Smooth muscle cell (in vitro differentiated cells): Measurements from ENCODE around the gene SLC39A8. TPM values are rescaled to one million over a fixed set of nuclear protein-coding genes. Genes with fewer than 3 reads are reported as not detected.
"Not testable (repeated sequence)": the region's sequence is repeated elsewhere in the genome, so short reads cannot be mapped to it uniquely, and the experiment has no call there.

Source experiments
- DNase-seq: peaks from one replicate; lab custom pipeline; 2025; ENCODE audit not compliant: unreplicated experiment; lab: John Stamatoyannopoulos, UW
- H2AFZ ChIP-seq: fragments of 200-600 bp; sonication (generic); 2 replicates; pipeline ENCODE4 v1.6.0; 2016; ENCODE audit warnings: antibody characterized with exemption, low read depth, mild to moderate bottlenecking
- H3F3A ChIP-seq: fragments of 200-600 bp; sonication (generic); 2 replicates; pipeline ENCODE4 v1.6.0; 2017; ENCODE audit warnings: antibody characterized with exemption, low read depth
- H3K27ac ChIP-seq: fragments of 200-600 bp; sonication (generic); 2 replicates; pipeline ENCODE4 v1.5.1; 2016; ENCODE audit warnings: low read depth, mild to moderate bottlenecking
- H3K27me3 ChIP-seq: fragments of 200-600 bp; sonication (generic); 2 replicates; pipeline ENCODE4 v1.6.1; 2016; ENCODE audit warnings: low read depth, mild to moderate bottlenecking
- H3K36me3 ChIP-seq: fragments of 200-600 bp; sonication (generic); 2 replicates; pipeline ENCODE4 v1.5.1; 2016; ENCODE audit warnings: low read depth
- H3K4me1 ChIP-seq: fragments of 200-600 bp; sonication (generic); 2 replicates; pipeline ENCODE4 v1.5.1; 2016; ENCODE audit warnings: low read depth
- H3K4me2 ChIP-seq: fragments of 200-600 bp; sonication (generic); 2 replicates; pipeline ENCODE4 v1.6.0; 2016; ENCODE audit warnings: mild to moderate bottlenecking
- H3K4me3 ChIP-seq: fragments of 200-600 bp; sonication (generic); 2 replicates; pipeline ENCODE4 v1.5.1; 2016; ENCODE audit warnings: mild to moderate bottlenecking
- H3K79me2 ChIP-seq: fragments of 200-600 bp; sonication (generic); 2 replicates; pipeline ENCODE4 v1.6.0; 2016; ENCODE audit warnings: low read depth, mild to moderate bottlenecking
- H3K9ac ChIP-seq: fragments of 200-600 bp; sonication (generic); 2 replicates; pipeline ENCODE4 v1.6.0; 2016; ENCODE audit warnings: low read depth
- H3K9me3 ChIP-seq: fragments of 200-600 bp; sonication (generic); replicated peaks from 2 replicates; pipeline ENCODE4 v1.5.1; 2016; ENCODE audit warnings: low read depth
- H4K20me1 ChIP-seq: fragments of 200-600 bp; sonication (generic); 2 replicates; pipeline ENCODE4 v1.6.0; 2016; ENCODE audit warnings: low read depth
- WGBS: methylation state at CpG from one replicate; pipeline ENCODE4 v1.1.7; 2016; ENCODE audit warnings: low lambda C conversion rate; 5-methylcytosine and 5-hydroxymethylcytosine counted together
- polyA plus RNA-seq: library from polyadenylated mRNA; unstranded; fragments of >200 nt; fragmentation: Nextera tagmentation; extraction: Ambion mirVana; gene quantifications from 2 replicates; pipeline ENCODE4 v1.2.1, GENCODE V29; 2016
- total RNA-seq: library from RNA; depleted of rRNA; stranded (reverse); fragments of >200 nt; gene quantifications from 2 replicates; pipeline ENCODE4 v1.2.3, GENCODE V29; 2014
- TF ChIP-seq, protein P1 (sequence below): fragments of 200-600 bp; sonication (generic); IDR thresholded peaks from 2 replicates; pipeline ENCODE4 v1.5.1; 2017; ENCODE audit warnings: borderline replicate concordance, mild to moderate bottlenecking, antibody characterized with exemption; ENCODE audit not compliant: insufficient read depth, poor library complexity, severe bottlenecking

SLC39A8 gene
- total and polyA plus RNA-seq, 2 experiments from 2014 or later, result 3.7 to 16.1 TPM

DNA sequence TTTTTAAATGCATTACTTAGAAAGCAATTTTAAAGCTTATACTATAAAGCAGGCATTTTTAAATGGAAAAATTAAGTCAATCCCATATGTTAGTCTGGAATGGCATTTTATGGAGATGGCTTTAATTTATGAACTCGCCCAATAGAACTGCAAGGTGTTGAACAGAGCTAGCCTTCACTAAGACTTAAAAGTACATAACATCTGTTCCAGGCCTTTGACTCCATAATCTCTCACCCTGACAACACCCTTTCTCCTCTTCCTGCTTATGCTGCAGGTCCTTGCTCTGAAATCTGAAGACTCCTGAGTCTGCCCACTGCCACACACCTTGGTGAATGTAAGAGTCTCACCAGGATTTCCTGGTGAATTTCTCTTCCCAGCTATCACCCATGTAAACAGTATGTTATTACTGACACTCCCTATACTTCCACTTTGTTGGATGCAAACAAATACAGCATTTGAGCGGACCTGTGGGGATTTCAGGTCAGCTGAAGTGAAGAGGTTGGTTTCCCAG is 17.7 kb upstream of the SLC39A8 start:
- no peak overlapping the region for H2AFZ ChIP-seq
- no peaks in the 10 kb centered on the region for H3K9me3 ChIP-seq
- H3K27me3 ChIP-seq, result no peaks in the 10 kb centered on the region
- H4K20me1 ChIP-seq, result no peaks in the 10 kb centered on the region
- TF ChIP-seq, protein P1, sequence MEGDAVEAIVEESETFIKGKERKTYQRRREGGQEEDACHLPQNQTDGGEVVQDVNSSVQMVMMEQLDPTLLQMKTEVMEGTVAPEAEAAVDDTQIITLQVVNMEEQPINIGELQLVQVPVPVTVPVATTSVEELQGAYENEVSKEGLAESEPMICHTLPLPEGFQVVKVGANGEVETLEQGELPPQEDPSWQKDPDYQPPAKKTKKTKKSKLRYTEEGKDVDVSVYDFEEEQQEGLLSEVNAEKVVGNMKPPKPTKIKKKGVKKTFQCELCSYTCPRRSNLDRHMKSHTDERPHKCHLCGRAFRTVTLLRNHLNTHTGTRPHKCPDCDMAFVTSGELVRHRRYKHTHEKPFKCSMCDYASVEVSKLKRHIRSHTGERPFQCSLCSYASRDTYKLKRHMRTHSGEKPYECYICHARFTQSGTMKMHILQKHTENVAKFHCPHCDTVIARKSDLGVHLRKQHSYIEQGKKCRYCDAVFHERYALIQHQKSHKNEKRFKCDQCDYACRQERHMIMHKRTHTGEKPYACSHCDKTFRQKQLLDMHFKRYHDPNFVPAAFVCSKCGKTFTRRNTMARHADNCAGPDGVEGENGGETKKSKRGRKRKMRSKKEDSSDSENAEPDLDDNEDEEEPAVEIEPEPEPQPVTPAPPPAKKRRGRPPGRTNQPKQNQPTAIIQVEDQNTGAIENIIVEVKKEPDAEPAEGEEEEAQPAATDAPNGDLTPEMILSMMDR, result no peak
- H3K79me2 ChIP-seq, result no peaks in the 10 kb centered on the region
- H3F3A ChIP-seq, result no peaks in the 10 kb centered on the region
- H3K4me2 ChIP-seq, result no peak overlapping the region
- no peak overlapping the region for H3K27ac ChIP-seq
- no peaks in the 10 kb centered on the region for H3K4me1 ChIP-seq
- DNase-seq, result no peak
- WGBS, result 94% methylated on average over 2 of the region's 2 CpGs
- H3K36me3 ChIP-seq, result no peaks in the 10 kb centered on the region
- no peak overlapping the region for H3K4me3 ChIP-seq
- no peak overlapping the region for H3K9ac ChIP-seq

DNA sequence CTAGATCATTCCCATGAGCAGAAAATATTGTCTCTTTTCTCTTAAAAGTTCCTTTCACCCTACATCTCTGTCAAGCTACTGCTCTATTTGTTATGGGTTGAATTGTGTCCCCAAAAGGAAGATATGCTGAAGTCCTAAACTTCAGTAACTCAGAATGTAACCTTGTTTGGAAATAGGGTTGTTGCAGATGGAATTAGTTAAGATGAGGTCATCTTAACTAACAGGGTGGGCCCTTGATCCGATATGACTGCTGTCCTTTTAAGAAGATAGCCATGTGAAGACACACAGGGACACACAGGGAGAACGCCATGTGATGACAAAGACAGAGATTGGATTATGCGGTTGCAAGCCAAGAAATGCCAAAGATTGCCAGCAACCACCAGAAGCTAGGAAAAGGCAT is 12.8 kb upstream of the SLC39A8 start:
- Histone ChIP-seq H3K4me2 (no peak overlapping the region), H3K27ac (no peak overlapping the region), H3K27me3 (no peaks in the 10 kb centered on the region), H3K9me3 (no peaks in the 10 kb centered on the region), H2AFZ (no peak overlapping the region), H3F3A (no peaks in the 10 kb centered on the region), H3K9ac (no peak overlapping the region), H3K4me1 (no peaks in the 10 kb centered on the region), H4K20me1 (no peaks in the 10 kb centered on the region), H3K79me2 (no peaks in the 10 kb centered on the region), H3K36me3 (no peaks in the 10 kb centered on the region), H3K4me3 (no peak overlapping the region)
- WGBS, result 79% methylated on average over 3 of the region's 3 CpGs
- no peak for DNase-seq
- TF ChIP-seq, protein P1, result no peak

DNA sequence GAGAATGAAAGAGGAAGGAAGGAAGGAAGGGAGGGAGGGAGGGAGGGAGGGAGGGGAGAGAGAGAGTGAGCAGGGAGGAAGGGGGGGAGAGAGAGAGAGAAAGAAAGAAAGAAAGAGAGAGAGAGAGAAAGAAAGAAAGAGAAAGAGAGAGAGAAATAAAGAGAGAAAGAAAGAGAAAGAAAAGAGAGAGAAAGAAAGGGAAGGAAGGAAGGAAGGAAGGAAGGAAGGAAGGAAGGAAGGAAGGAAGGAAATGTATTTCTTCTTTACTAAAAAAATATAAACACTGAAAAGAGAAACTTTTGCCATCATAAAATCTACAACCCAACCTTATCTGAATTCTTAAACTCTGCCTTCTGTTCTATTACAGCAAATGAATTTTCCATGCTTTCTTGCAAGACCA is 12.4 kb upstream of the SLC39A8 start:
- H3K36me3 ChIP-seq, H4K20me1 ChIP-seq, H3K4me2 ChIP-seq, DNase-seq, H3K79me2 ChIP-seq, H3K9me3 ChIP-seq, H3K27me3 ChIP-seq, H3K4me3 ChIP-seq, H2AFZ ChIP-seq, H3K4me1 ChIP-seq, H3K27ac ChIP-seq, H3K9ac ChIP-seq, H3F3A ChIP-seq: not testable (repeated sequence)

DNA sequence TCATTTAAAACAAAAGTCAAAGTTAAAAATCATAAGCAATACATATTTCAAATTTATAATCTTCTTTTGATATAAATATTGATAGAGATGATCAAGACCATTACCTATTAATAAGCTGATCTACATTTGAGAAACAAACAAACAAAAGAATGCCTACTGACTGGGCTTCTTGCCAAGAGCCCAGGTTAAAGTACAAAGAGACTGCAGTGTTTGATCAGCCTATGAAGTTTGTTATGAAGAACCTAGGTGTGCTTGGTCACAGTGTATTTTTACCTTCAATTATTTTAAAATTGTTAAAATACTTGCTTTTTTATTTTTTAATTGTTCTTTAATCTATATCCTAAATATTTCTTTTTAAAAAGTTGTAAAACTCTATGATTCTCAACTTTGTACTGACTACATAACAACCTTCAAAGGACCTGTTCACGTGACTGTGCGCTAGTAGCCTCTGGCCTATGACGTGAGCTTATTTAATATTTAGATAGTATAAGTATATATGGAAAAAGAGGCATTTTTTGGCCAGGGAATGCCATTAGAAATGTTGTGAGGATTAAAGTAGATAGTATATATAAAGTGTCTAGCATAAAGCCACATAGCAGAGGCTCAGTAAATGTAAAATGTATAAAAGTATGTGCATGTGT is 11.4 kb upstream of the SLC39A8 start:
- H3K9me3 ChIP-seq, result no peaks in the 10 kb centered on the region
- no peaks in the 10 kb centered on the region for H3K36me3 ChIP-seq
- DNase-seq, result no peak
- H3K79me2 ChIP-seq, result no peaks in the 10 kb centered on the region
- WGBS, result 98% methylated on average over 3 of the region's 3 CpGs
- no peak overlapping the region for H3K4me2 ChIP-seq
- no peak overlapping the region for H2AFZ ChIP-seq
- H4K20me1 ChIP-seq, result no peaks in the 10 kb centered on the region
- no peaks in the 10 kb centered on the region for H3F3A ChIP-seq
- H3K27me3 ChIP-seq, result no peaks in the 10 kb centered on the region
- H3K4me3 ChIP-seq, result no peak overlapping the region
- no peaks in the 10 kb centered on the region for H3K4me1 ChIP-seq
- no peak overlapping the region for H3K27ac ChIP-seq
- H3K9ac ChIP-seq, result no peak overlapping the region
- TF ChIP-seq, protein P1, result no peak
